GM23338 (cell line): ENCODE results near the gene ALG1L2.
"Not testable (repeated sequence)": the region's sequence is repeated elsewhere in the genome, so short reads cannot be mapped to it uniquely, and the experiment has no call there.

Experiments used
- EZH2 ChIP-seq: fragments of 200-600 bp; sonication (generic); IDR thresholded peaks from one replicate; pipeline ENCODE4 v1.8.0; 2017; ENCODE audit warnings: antibody characterized with exemption, mild to moderate bottlenecking, low read depth; ENCODE audit not compliant: unreplicated experiment
- EZH2phosphoT487 ChIP-seq: fragments of 200-600 bp; sonication (generic); IDR thresholded peaks from one replicate; pipeline ENCODE4 v1.8.1; 2018; ENCODE audit warnings: antibody characterized with exemption; ENCODE audit not compliant: unreplicated experiment

DNA sequence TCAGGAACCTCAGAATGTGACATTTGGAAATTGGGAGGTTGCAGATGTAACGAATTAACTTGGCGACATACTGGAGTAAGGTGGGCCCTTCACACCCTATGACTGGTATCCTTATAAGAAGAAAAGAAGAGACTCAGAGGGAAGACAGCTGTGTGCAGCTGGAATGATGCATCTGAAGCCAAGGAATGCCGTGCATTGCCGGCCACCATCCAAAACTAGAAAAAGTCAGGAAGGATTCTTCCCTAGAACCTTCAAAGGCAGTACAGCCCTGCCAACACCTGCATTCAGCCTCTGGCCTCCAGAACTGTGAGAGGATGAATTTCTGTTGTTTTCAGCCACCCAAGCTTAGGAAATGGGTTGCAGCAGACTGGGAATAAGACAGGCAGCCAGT is 23.4 kb upstream of the ALG1L2 start:
- TF ChIP-seq EZH2phosphoT487, EZH2: not testable (repeated sequence)
